Caco-2 (cell line): ENCODE results near the gene LDB2. TPM values are rescaled to one million over a fixed set of nuclear protein-coding genes. Genes with fewer than 3 reads are reported as not detected.

Source experiments
- BruUV-seq: library from RNA; stranded (reverse); fragments of 400-500 nt; replicated peaks from 2 replicates; lab custom pipeline; 2021; lab: Mats Ljungman, UMichigan
- CTCF ChIA-PET: fragments of 300-600 bp; sonication (Branson Sonifier 250); formaldehyde crosslinking; loops from one replicate; lab custom pipeline; 2022; ENCODE audit warnings: antibody characterized with exemption; lab: Charles Lee
- POLR2A ChIA-PET: fragments of 300-600 bp; sonication (Branson Sonifier 250); formaldehyde crosslinking; loops from one replicate; lab custom pipeline; 2022; ENCODE audit warnings: antibody characterized with exemption; lab: Charles Lee
- DNase-seq, 2 experiments: peaks; one replicate each; pipeline versions ENCODE4 v3.0.0 to v3.0.0-alpha.2; 2020 to 2022
- H3K27me3 ChIP-seq: replicated peaks from 2 replicates; pipeline ENCODE4 v1.6.0; 2011; ENCODE audit warnings: low read length; ENCODE audit not compliant: control insufficient read depth, insufficient read depth
- H3K36me3 ChIP-seq: 2 replicates; pipeline ENCODE4 v1.5.1; 2011; ENCODE audit warnings: low read length; ENCODE audit not compliant: control insufficient read depth, insufficient read depth
- H3K4me1 ChIP-seq: fragments of 250-450 bp; sonication (Bioruptor Pico); 2 replicates; pipeline ENCODE4 v1.5.1; 2020; ENCODE audit warnings: mild to moderate bottlenecking
- H3K4me3 ChIP-seq: 2 replicates; pipeline ENCODE4 v1.5.1; 2011; ENCODE audit warnings: low read depth, mild to moderate bottlenecking, control low read depth, low read length
- H3K9me3 ChIP-seq: fragments of 250-450 bp; sonication (Bioruptor Pico); 2 replicates; pipeline ENCODE4 v1.5.1; 2020; ENCODE audit warnings: mild to moderate bottlenecking, moderate library complexity
- H3K27ac Mint-ChIP-seq: one replicate; pipeline ENCODE4 v1.8.0; 2022; ENCODE audit warnings: mixed read lengths; ENCODE audit not compliant: unreplicated experiment
- H3K27me3 Mint-ChIP-seq: one replicate; pipeline ENCODE4 v1.8.0; 2022; ENCODE audit warnings: mixed read lengths; ENCODE audit not compliant: insufficient read depth, unreplicated experiment
- H3K36me3 Mint-ChIP-seq: one replicate; pipeline ENCODE4 v1.8.0; 2022; ENCODE audit warnings: mild to moderate bottlenecking, mixed read lengths; ENCODE audit not compliant: insufficient read depth, unreplicated experiment
- H3K4me1 Mint-ChIP-seq: one replicate; pipeline ENCODE4 v1.8.0; 2022; ENCODE audit warnings: low read depth, mixed read lengths; ENCODE audit not compliant: unreplicated experiment
- H3K4me3 Mint-ChIP-seq: one replicate; pipeline ENCODE4 v1.8.0; 2022; ENCODE audit warnings: mild to moderate bottlenecking, moderate library complexity, mixed read lengths; ENCODE audit not compliant: unreplicated experiment
- H3K9me3 Mint-ChIP-seq: one replicate; pipeline ENCODE4 v1.8.0; 2022; ENCODE audit warnings: mixed read lengths; ENCODE audit not compliant: unreplicated experiment
- CTCF ChIP-seq, 2 experiments: fragments of 200-600 bp in 1 of 2; IDR thresholded peaks; 1 replicate in 1 of 2; 2 replicates in 1 of 2; pipeline versions ENCODE4 v1.5.1 to v1.8.0; 2011 to 2022; ENCODE audit warnings: antibody characterized with exemption in 1 of 2, control low read depth in 1 of 2, inconsistent platforms in 1 of 2, low read depth in 1 of 2, low read length in 1 of 2, mild to moderate bottlenecking in 1 of 2, moderate library complexity in 1 of 2; ENCODE audit not compliant: insufficient read depth in 1 of 2, severe bottlenecking in 1 of 2, unreplicated experiment in 1 of 2
- intact Hi-C: fragments of 100-400 bp; cut with micrococcal nuclease; formaldehyde crosslinking; loops from one replicate; pipeline ENCODE4 v1.10.0; 2022; ENCODE audit not compliant: unreplicated experiment
- total RNA-seq: library from RNA; stranded (reverse); gene quantifications from 2 replicates; pipeline ENCODE4 v1.2.3, GENCODE V29; 2022

LDB2 gene
- total RNA-seq, 1 experiment from 2014 or later, result not detected

DNA sequence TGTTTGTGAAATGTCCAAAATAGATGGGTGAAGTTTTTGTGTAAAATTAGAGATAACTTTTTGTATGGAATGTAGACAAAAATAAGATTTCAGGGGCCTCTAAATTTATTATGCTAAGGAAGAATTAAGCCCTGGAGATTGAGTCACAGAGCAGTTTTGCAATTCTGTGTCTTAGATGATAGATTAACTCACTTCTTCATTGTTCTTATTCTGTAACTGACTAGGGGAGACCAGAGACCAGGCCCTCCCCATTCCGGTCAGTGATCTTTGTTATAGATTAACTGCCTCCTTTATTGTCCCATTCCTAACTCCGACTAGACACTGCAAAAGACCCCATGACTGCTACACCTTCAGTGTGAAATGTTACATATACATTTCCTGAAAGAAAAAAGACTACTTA, 433.8 kb downstream of the LDB2 start:
- Mint-ChIP-seq H3K36me3 (no peaks in the 10 kb centered on the region), H3K27ac (no peak overlapping the region), H3K9me3 (no peaks in the 10 kb centered on the region), H3K4me1 (no peaks in the 10 kb centered on the region), H3K4me3 (no peak overlapping the region), H3K27me3 (no peaks in the 10 kb centered on the region)
- no peaks in the 10 kb centered on the region for H3K27me3 ChIP-seq
- no peak overlapping the region for H3K4me3 ChIP-seq
- H3K36me3 ChIP-seq, result no peaks in the 10 kb centered on the region
- ChIA-PET CTCF (no interaction called here), POLR2A (no interaction called here)
- intact Hi-C loops, result no loop called here
- H3K4me1 ChIP-seq, result no peaks in the 10 kb centered on the region
- TF ChIP-seq CTCF (IDR thresholded peaks at IDR 0.05; ENCODE audit: insufficient read depth in 1 of 2, low read depth in 1 of 2, low read length in 1 of 2, severe bottlenecking in 1 of 2, unreplicated experiment in 1 of 2), result no peak
- no peak for DNase-seq
- H3K9me3 ChIP-seq, result no peaks in the 10 kb centered on the region
- no TSS peak for BruUV-seq

DNA sequence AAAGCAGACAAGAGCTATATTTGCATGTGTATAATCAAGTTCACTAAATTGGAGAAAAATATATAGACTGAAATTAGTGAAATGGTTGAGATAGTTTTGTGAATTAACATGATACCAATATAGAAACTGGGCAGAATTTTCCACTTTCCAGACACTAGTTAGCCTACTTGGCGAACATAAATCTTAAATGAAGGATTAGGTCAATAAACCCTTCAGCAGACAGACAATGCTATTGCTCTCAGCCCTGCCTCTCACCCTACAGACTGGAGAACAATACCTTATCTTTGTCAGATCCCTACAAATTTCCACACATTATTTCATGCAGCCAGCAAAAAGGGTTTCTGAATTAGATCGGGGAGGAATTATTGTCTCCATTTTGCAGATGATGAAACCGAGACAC, 435.8 kb downstream of the LDB2 start:
- Histone ChIP-seq H3K9me3 (no peaks in the 10 kb centered on the region), H3K4me3 (no peak overlapping the region), H3K27me3 (no peaks in the 10 kb centered on the region; the same call in 1 of the 2 replicates), H3K36me3 (no peaks in the 10 kb centered on the region), H3K4me1 (no peaks in the 10 kb centered on the region)
- no peak for DNase-seq
- ChIA-PET POLR2A (no interaction called here), CTCF (no interaction called here)
- no TSS peak for BruUV-seq
- Mint-ChIP-seq H3K4me1 (no peaks in the 10 kb centered on the region), H3K36me3 (no peaks in the 10 kb centered on the region), H3K9me3 (no peaks in the 10 kb centered on the region), H3K27me3 (peaks cover 5% of the 10 kb centered on the region), H3K27ac (no peak overlapping the region), H3K4me3 (no peak overlapping the region)
- TF ChIP-seq CTCF (IDR thresholded peaks at IDR 0.05; ENCODE audit: insufficient read depth in 1 of 2, low read depth in 1 of 2, low read length in 1 of 2, severe bottlenecking in 1 of 2, unreplicated experiment in 1 of 2), result no peak
- intact Hi-C loops, result no loop called here

DNA sequence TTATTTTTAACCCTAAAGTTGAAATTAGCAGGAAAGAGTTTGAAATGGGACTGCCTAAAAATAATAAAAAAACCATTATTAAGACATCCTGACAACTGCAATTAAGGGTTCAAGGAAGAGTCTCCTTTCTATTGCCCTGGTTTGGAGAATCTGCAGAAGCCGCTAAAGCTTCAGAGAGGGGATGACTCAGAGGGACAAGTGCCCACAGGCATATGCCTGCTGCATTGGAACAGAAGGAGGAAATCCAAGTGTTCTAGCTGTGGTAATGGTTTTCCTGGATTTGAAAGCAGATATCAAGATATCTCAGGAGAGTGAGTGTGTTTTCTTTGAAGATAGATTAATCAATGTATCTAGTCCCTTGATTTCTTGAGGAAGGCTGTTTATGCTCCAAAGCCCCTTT, 437.1 kb downstream of the LDB2 start:
- ChIA-PET CTCF (no interaction called here), POLR2A (no interaction called here)
- peaks cover 5% of the 10 kb centered on the region for H3K27me3 Mint-ChIP-seq
- no peaks in the 10 kb centered on the region for H3K4me1 Mint-ChIP-seq
- DNase-seq, result no peak
- BruUV-seq, result no TSS peak
- H3K4me3 Mint-ChIP-seq, result no peak overlapping the region
- H3K9me3 ChIP-seq, result no peaks in the 10 kb centered on the region
- TF ChIP-seq CTCF (IDR thresholded peaks at IDR 0.05; ENCODE audit: insufficient read depth in 1 of 2, low read depth in 1 of 2, low read length in 1 of 2, severe bottlenecking in 1 of 2, unreplicated experiment in 1 of 2), result no peak
- H3K27me3 ChIP-seq, result no peaks in the 10 kb centered on the region; the same call in 1 of the 2 replicates
- H3K9me3 Mint-ChIP-seq, result no peaks in the 10 kb centered on the region
- no peak overlapping the region for H3K4me3 ChIP-seq
- H3K27ac Mint-ChIP-seq, result no peak overlapping the region
- H3K36me3 Mint-ChIP-seq, result no peaks in the 10 kb centered on the region
- intact Hi-C loops, result no loop called here
- no peaks in the 10 kb centered on the region for H3K4me1 ChIP-seq
- no peaks in the 10 kb centered on the region for H3K36me3 ChIP-seq
